HCT116 (cell line): ENCODE data around the gene MAP2K5. TPM values are rescaled to one million over a fixed set of nuclear protein-coding genes. Genes with fewer than 3 reads are reported as not detected.

Experiments
- ATAC-seq: fragments of 200-7000 bp; cut with Tn5 transposase; 2 replicates; pipeline ENCODE4 v1.9.1; 2020; ENCODE audit warnings: mild to moderate bottlenecking, moderate library complexity
- BruUV-seq: library from RNA; stranded (reverse); fragments of 400-500 nt; replicated peaks from 2 replicates; lab custom pipeline; 2021; lab: Mats Ljungman, UMichigan
- CTCF ChIA-PET: fragments of 300-600 bp; sonication (Branson Sonifier 250); formaldehyde crosslinking; loops from one replicate; lab custom pipeline; 2021; ENCODE audit warnings: antibody characterized with exemption; lab: Charles Lee
- POLR2A ChIA-PET: fragments of 300-600, 350-600 bp; sonication (Branson Sonifier 250); formaldehyde crosslinking; loops from one replicate; lab custom pipeline; 2021; ENCODE audit warnings: antibody characterized with exemption; lab: Charles Lee
- RAD21 ChIA-PET, 2 experiments: fragments of 300-600 bp; sonication (Branson Sonifier 250); formaldehyde crosslinking; loops; one replicate each; lab custom pipeline; 2023; ENCODE audit warnings: low total read pairs in 2 of 2; ENCODE audit not compliant: uncharacterized antibody in 2 of 2, unreplicated experiment in 2 of 2, low non-redundant PET in 1 of 2; lab: Charles Lee
- DNase-seq: peaks from one replicate; pipeline ENCODE4 v3.0.0-alpha.2; 2010; ENCODE audit warnings: low read depth, low spot score
- H2AFZ ChIP-seq: fragments of 200-600 bp; shearing (Covaris generic), sonication (generic); 2 replicates; pipeline ENCODE4 v1.6.1; 2017; ENCODE audit warnings: low read depth, mixed run types, mixed read lengths, antibody characterized with exemption, low read length; ENCODE audit not compliant: poor library complexity, severe bottlenecking
- H3K27ac ChIP-seq: 2 replicates; pipeline ENCODE4 v1.5.1; 2012; ENCODE audit warnings: low read depth, low read length
- H3K27me3 ChIP-seq: fragments of 200-600 bp; sonication (generic); 2 replicates; pipeline ENCODE4 v1.6.1; 2016; ENCODE audit warnings: mixed run types, low read length, mixed read lengths; ENCODE audit not compliant: insufficient read depth
- H3K36me3 ChIP-seq, 2 experiments: fragments of 200-500 bp in 1 of 2; fragments of 200-600 bp in 1 of 2; sonication (Bioruptor generic) in 1 of 2; sonication (generic) in 1 of 2; 2 replicates each; pipeline versions ENCODE4 v1.5.1 to v1.6.1; 2014 to 2016; ENCODE audit warnings: low read length in 2 of 2, inconsistent platforms in 1 of 2, mixed read lengths in 1 of 2, mixed run types in 1 of 2; ENCODE audit not compliant: insufficient read depth in 2 of 2, control insufficient read depth in 1 of 2
- H3K4me1 ChIP-seq, 2 experiments: fragments of 200-600 bp in 1 of 2; sonication (generic) in 1 of 2; 2 replicates each; pipeline versions ENCODE4 v1.5.1 to v1.6.1; 2012 to 2017; ENCODE audit warnings: low read length in 2 of 2, inconsistent platforms in 1 of 2, mild to moderate bottlenecking in 1 of 2, mixed read lengths in 1 of 2, mixed run types in 1 of 2, moderate library complexity in 1 of 2; ENCODE audit not compliant: insufficient read depth in 2 of 2, control insufficient read depth in 1 of 2
- H3K4me2 ChIP-seq: fragments of 200-600 bp; sonication (generic); 2 replicates; pipeline ENCODE4 v1.6.1; 2017; ENCODE audit warnings: mixed run types, low read length, mixed read lengths
- H3K4me3 ChIP-seq, 2 experiments: fragments of 200-600 bp in 1 of 2; sonication (generic) in 1 of 2; replicated peaks in 1 of 2; 2 replicates each; pipeline ENCODE4 v1.5.1; 2011 to 2016; ENCODE audit warnings: low read length in 2 of 2, control low read depth in 1 of 2, low read depth in 1 of 2, mild to moderate bottlenecking in 1 of 2, mixed read lengths in 1 of 2, mixed run types in 1 of 2
- H3K79me2 ChIP-seq: fragments of 200-600 bp; sonication (generic); 2 replicates; pipeline ENCODE4 v1.6.1; 2017; ENCODE audit warnings: mild to moderate bottlenecking, mixed run types, low read length, moderate library complexity, mixed read lengths; ENCODE audit not compliant: insufficient read depth
- H3K9ac ChIP-seq: fragments of 200-600 bp; sonication (generic); 2 replicates; pipeline ENCODE4 v1.6.1; 2016; ENCODE audit warnings: low read length, mixed read lengths
- H3K9me2 ChIP-seq: fragments of 200-600 bp; sonication (generic), shearing (Covaris generic); 2 replicates; pipeline ENCODE4 v1.6.1; 2017; ENCODE audit warnings: mixed run types, mild to moderate bottlenecking, moderate library complexity; ENCODE audit not compliant: insufficient read depth
- H3K9me3 ChIP-seq, 2 experiments: fragments of 200-500 bp in 1 of 2; fragments of 200-600 bp in 1 of 2; sonication (Bioruptor generic) in 1 of 2; sonication (generic) in 1 of 2; 2 replicates each; pipeline ENCODE4 v1.6.1; 2014 to 2017; ENCODE audit warnings: low read length in 2 of 2, mixed read lengths in 2 of 2, inconsistent platforms in 1 of 2, low read depth in 1 of 2, mild to moderate bottlenecking in 1 of 2, mixed run types in 1 of 2, moderate library complexity in 1 of 2; ENCODE audit not compliant: control insufficient read depth in 1 of 2, insufficient read depth in 1 of 2
- H4K20me1 ChIP-seq: fragments of 200-600 bp; sonication (generic), shearing (Covaris generic); 2 replicates; pipeline ENCODE4 v1.6.1; 2017; ENCODE audit warnings: mixed run types, mild to moderate bottlenecking, moderate library complexity; ENCODE audit not compliant: insufficient read depth
- CBX3 ChIP-seq: IDR thresholded peaks from 2 replicates; pipeline ENCODE4 v1.6.1; 2012; ENCODE audit warnings: low read depth
- CEBPB ChIP-seq: IDR thresholded peaks from 2 replicates; pipeline ENCODE4 v1.6.1; 2012; ENCODE audit warnings: low read depth
- EGR1 ChIP-seq: IDR thresholded peaks from 2 replicates; pipeline ENCODE4 v1.6.1; 2012; ENCODE audit warnings: low read depth
- ELF1 ChIP-seq: IDR thresholded peaks from 2 replicates; pipeline ENCODE4 v1.6.1; 2012; ENCODE audit warnings: low read depth, borderline replicate concordance
- EZH2 ChIP-seq: fragments of 200-600 bp; sonication (generic); IDR thresholded peaks from 2 replicates; pipeline ENCODE4 v1.6.1; 2017; ENCODE audit warnings: antibody characterized with exemption, mixed run types
- JUND ChIP-seq: IDR thresholded peaks from 2 replicates; pipeline ENCODE4 v1.6.1; 2012
- RAD21 ChIP-seq: IDR thresholded peaks from 2 replicates; pipeline ENCODE4 v1.6.1; 2012; ENCODE audit warnings: low read depth, mild to moderate bottlenecking
- SIN3A ChIP-seq: IDR thresholded peaks from 2 replicates; pipeline ENCODE4 v1.6.1; 2012; ENCODE audit warnings: low read depth
- SP1 ChIP-seq: IDR thresholded peaks from 2 replicates; pipeline ENCODE4 v1.6.1; 2012; ENCODE audit warnings: low read depth
- SRF ChIP-seq: IDR thresholded peaks from 2 replicates; pipeline ENCODE4 v1.6.1; 2012; ENCODE audit warnings: low read depth
- ZFX ChIP-seq: fragments of 450-650 bp; IDR thresholded peaks from 2 replicates; pipeline ENCODE4 v1.6.1; 2017
- ZNF274 ChIP-seq: fragments of 200-500 bp; sonication (Bioruptor generic); IDR thresholded peaks from 2 replicates; pipeline ENCODE4 v1.6.1; 2014; ENCODE audit warnings: mild to moderate bottlenecking, low read depth, low read length, inconsistent platforms
- intact Hi-C: fragments of 100-400 bp; cut with micrococcal nuclease; formaldehyde crosslinking; loops from 2 replicates; pipeline ENCODE4 v1.10.0; 2022
- total RNA-seq: library from RNA; stranded (reverse); gene quantifications from one replicate; pipeline ENCODE4 v1.2.1, GENCODE V29; 2021; ENCODE audit not compliant: unreplicated experiment
- TF ChIP-seq, protein P1 (sequence below): IDR thresholded peaks from 2 replicates; pipeline ENCODE4 v1.6.1; 2012
- TF ChIP-seq, protein P2 (sequence below): IDR thresholded peaks from 2 replicates; pipeline ENCODE4 v1.6.1; 2012
- TF ChIP-seq, protein P3 (sequence below): IDR thresholded peaks from 2 replicates; pipeline ENCODE4 v1.6.1; 2012; ENCODE audit warnings: low read depth

MAP2K5 gene
- total RNA-seq, 1 experiment from 2014 or later: 15.6 TPM

DNA sequence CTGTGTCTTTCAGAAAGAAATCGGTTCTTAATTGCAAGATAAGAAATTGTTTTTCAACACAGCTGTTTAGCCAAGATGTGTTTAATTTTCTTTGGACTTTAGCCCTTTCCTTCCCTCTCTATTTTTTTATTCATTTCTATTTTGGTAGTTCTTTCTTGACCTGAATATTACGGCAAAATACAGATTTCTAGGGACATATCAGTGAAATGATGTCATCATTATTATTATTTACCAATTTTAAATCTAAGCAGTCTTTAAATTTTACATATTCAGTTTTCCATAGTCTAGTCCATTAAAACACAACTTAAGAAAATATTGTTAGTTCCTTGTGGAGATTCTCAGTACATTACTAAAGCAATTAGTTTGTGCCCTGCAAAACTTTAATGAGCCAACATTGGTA, 104.3 kb downstream of the MAP2K5 start:
- Histone ChIP-seq H3K27ac (no peak overlapping the region), H3K4me1 (no peaks in the 10 kb centered on the region), H3K9me3 (no peaks in the 10 kb centered on the region), H3K79me2 (no peaks in the 10 kb centered on the region), H3K4me2 (no peak overlapping the region), H3K36me3 (no peaks in the 10 kb centered on the region), H2AFZ (no peak overlapping the region), H3K9me2 (no peaks in the 10 kb centered on the region), H3K4me3 (no peak overlapping the region), H4K20me1 (no peaks in the 10 kb centered on the region), H3K27me3 (no peaks in the 10 kb centered on the region), H3K9ac (no peak overlapping the region)
- ChIA-PET CTCF (no interaction called here), POLR2A (no interaction called here), RAD21 (no interaction called here)
- no TSS peak for BruUV-seq
- ATAC-seq (no peak), DNase-seq (no peak)
- intact Hi-C loops: no loop called here
- TF ChIP-seq, protein P1, sequence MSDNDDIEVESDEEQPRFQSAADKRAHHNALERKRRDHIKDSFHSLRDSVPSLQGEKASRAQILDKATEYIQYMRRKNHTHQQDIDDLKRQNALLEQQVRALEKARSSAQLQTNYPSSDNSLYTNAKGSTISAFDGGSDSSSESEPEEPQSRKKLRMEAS: no peak
- TF ChIP-seq RAD21 (no peak), CEBPB (no peak), ZNF274 (no peak), JUND (no peak), SP1 (no peak), CBX3 (no peak), SRF (no peak), ZFX (no peak)
- TF ChIP-seq, protein P2, sequence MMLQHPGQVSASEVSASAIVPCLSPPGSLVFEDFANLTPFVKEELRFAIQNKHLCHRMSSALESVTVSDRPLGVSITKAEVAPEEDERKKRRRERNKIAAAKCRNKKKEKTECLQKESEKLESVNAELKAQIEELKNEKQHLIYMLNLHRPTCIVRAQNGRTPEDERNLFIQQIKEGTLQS: no peak

DNA sequence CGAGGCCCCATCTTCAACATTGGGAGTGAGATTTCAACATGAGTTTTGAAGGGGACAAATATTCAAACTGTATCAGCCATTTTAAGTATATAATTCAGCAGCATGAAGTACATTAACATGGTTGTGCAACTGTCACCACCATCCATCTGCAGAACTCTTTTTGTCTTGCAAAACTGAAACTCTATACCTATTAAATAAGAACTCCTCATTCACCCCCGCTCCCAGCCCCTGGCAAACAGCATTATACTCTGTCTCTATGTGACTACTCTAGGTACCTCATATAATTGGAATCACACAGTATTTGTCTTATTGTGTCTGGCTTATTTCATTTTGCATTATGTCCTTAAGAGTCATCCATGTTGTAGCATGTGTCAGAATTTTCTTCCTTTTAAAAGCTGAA, 110.1 kb downstream of the MAP2K5 start:
- H3K27me3 ChIP-seq: no peaks in the 10 kb centered on the region
- ChIA-PET RAD21 (no interaction called here), CTCF (no interaction called here), POLR2A (no interaction called here)
- no peaks in the 10 kb centered on the region for H3K36me3 ChIP-seq
- no peak overlapping the region for H3K4me2 ChIP-seq
- no peak overlapping the region for H3K27ac ChIP-seq
- intact Hi-C loops: no loop called here
- no peak overlapping the region for H3K4me3 ChIP-seq
- H4K20me1 ChIP-seq: no peaks in the 10 kb centered on the region
- DNase-seq (no peak), ATAC-seq (no peak)
- H3K9ac ChIP-seq: no peak overlapping the region
- no peaks in the 10 kb centered on the region for H3K79me2 ChIP-seq
- 0 out of 4 replicates have a peak, but pooled peaks cover 0 to 4% of the 10 kb centered on the region in 2 experiments for H3K9me3 ChIP-seq
- BruUV-seq: no TSS peak
- no peak overlapping the region for H2AFZ ChIP-seq
- H3K4me1 ChIP-seq: no peaks in the 10 kb centered on the region
- TF ChIP-seq, protein P3, sequence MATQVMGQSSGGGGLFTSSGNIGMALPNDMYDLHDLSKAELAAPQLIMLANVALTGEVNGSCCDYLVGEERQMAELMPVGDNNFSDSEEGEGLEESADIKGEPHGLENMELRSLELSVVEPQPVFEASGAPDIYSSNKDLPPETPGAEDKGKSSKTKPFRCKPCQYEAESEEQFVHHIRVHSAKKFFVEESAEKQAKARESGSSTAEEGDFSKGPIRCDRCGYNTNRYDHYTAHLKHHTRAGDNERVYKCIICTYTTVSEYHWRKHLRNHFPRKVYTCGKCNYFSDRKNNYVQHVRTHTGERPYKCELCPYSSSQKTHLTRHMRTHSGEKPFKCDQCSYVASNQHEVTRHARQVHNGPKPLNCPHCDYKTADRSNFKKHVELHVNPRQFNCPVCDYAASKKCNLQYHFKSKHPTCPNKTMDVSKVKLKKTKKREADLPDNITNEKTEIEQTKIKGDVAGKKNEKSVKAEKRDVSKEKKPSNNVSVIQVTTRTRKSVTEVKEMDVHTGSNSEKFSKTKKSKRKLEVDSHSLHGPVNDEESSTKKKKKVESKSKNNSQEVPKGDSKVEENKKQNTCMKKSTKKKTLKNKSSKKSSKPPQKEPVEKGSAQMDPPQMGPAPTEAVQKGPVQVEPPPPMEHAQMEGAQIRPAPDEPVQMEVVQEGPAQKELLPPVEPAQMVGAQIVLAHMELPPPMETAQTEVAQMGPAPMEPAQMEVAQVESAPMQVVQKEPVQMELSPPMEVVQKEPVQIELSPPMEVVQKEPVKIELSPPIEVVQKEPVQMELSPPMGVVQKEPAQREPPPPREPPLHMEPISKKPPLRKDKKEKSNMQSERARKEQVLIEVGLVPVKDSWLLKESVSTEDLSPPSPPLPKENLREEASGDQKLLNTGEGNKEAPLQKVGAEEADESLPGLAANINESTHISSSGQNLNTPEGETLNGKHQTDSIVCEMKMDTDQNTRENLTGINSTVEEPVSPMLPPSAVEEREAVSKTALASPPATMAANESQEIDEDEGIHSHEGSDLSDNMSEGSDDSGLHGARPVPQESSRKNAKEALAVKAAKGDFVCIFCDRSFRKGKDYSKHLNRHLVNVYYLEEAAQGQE: no peak
- TF ChIP-seq EZH2: no peak
- TF ChIP-seq SRF: no peak
- TF ChIP-seq SIN3A: no peak
- no peak for TF ChIP-seq SP1
- no peak for TF ChIP-seq EGR1
- no peak for TF ChIP-seq ZNF274
- TF ChIP-seq, protein P2: no peak
- no peak for TF ChIP-seq CBX3
- TF ChIP-seq ELF1: no peak
- H3K9me2 ChIP-seq: no peaks in the 10 kb centered on the region
